HCT116 (cell line): Measurements from ENCODE around the gene ZDBF2. TPM values are rescaled to one million over a fixed set of nuclear protein-coding genes. Genes with fewer than 3 reads are reported as not detected.

Experiments
- ATAC-seq: fragments of 200-7000 bp; cut with Tn5 transposase; 2 replicates; pipeline ENCODE4 v1.9.1; 2020; ENCODE audit warnings: mild to moderate bottlenecking, moderate library complexity
- BruUV-seq: library from RNA; stranded (reverse); fragments of 400-500 nt; replicated peaks from 2 replicates; lab custom pipeline; 2021; lab: Mats Ljungman, UMichigan
- CTCF ChIA-PET: fragments of 300-600 bp; sonication (Branson Sonifier 250); formaldehyde crosslinking; loops from one replicate; lab custom pipeline; 2021; ENCODE audit warnings: antibody characterized with exemption; lab: Charles Lee
- POLR2A ChIA-PET: fragments of 300-600, 350-600 bp; sonication (Branson Sonifier 250); formaldehyde crosslinking; loops from one replicate; lab custom pipeline; 2021; ENCODE audit warnings: antibody characterized with exemption; lab: Charles Lee
- RAD21 ChIA-PET, 2 experiments: fragments of 300-600 bp; sonication (Branson Sonifier 250); formaldehyde crosslinking; loops; one replicate each; lab custom pipeline; 2023; ENCODE audit warnings: low total read pairs in 2 of 2; ENCODE audit not compliant: uncharacterized antibody in 2 of 2, unreplicated experiment in 2 of 2, low non-redundant PET in 1 of 2; lab: Charles Lee
- DNase-seq: peaks from one replicate; pipeline ENCODE4 v3.0.0-alpha.2; 2010; ENCODE audit warnings: low read depth, low spot score
- H2AFZ ChIP-seq: fragments of 200-600 bp; shearing (Covaris generic), sonication (generic); 2 replicates; pipeline ENCODE4 v1.6.1; 2017; ENCODE audit warnings: low read depth, mixed run types, mixed read lengths, antibody characterized with exemption, low read length; ENCODE audit not compliant: poor library complexity, severe bottlenecking
- H3K27ac ChIP-seq: 2 replicates; pipeline ENCODE4 v1.5.1; 2012; ENCODE audit warnings: low read depth, low read length
- H3K27me3 ChIP-seq: fragments of 200-600 bp; sonication (generic); 2 replicates; pipeline ENCODE4 v1.6.1; 2016; ENCODE audit warnings: mixed run types, low read length, mixed read lengths; ENCODE audit not compliant: insufficient read depth
- H3K36me3 ChIP-seq, 2 experiments: fragments of 200-500 bp in 1 of 2; fragments of 200-600 bp in 1 of 2; sonication (Bioruptor generic) in 1 of 2; sonication (generic) in 1 of 2; 2 replicates each; pipeline versions ENCODE4 v1.5.1 to v1.6.1; 2014 to 2016; ENCODE audit warnings: low read length in 2 of 2, inconsistent platforms in 1 of 2, mixed read lengths in 1 of 2, mixed run types in 1 of 2; ENCODE audit not compliant: insufficient read depth in 2 of 2, control insufficient read depth in 1 of 2
- H3K4me1 ChIP-seq, 2 experiments: fragments of 200-600 bp in 1 of 2; sonication (generic) in 1 of 2; 2 replicates each; pipeline versions ENCODE4 v1.5.1 to v1.6.1; 2012 to 2017; ENCODE audit warnings: low read length in 2 of 2, inconsistent platforms in 1 of 2, mild to moderate bottlenecking in 1 of 2, mixed read lengths in 1 of 2, mixed run types in 1 of 2, moderate library complexity in 1 of 2; ENCODE audit not compliant: insufficient read depth in 2 of 2, control insufficient read depth in 1 of 2
- H3K4me2 ChIP-seq: fragments of 200-600 bp; sonication (generic); 2 replicates; pipeline ENCODE4 v1.6.1; 2017; ENCODE audit warnings: mixed run types, low read length, mixed read lengths
- H3K4me3 ChIP-seq, 2 experiments: fragments of 200-600 bp in 1 of 2; sonication (generic) in 1 of 2; replicated peaks in 1 of 2; 2 replicates each; pipeline ENCODE4 v1.5.1; 2011 to 2016; ENCODE audit warnings: low read length in 2 of 2, control low read depth in 1 of 2, low read depth in 1 of 2, mild to moderate bottlenecking in 1 of 2, mixed read lengths in 1 of 2, mixed run types in 1 of 2
- H3K79me2 ChIP-seq: fragments of 200-600 bp; sonication (generic); 2 replicates; pipeline ENCODE4 v1.6.1; 2017; ENCODE audit warnings: mild to moderate bottlenecking, mixed run types, low read length, moderate library complexity, mixed read lengths; ENCODE audit not compliant: insufficient read depth
- H3K9ac ChIP-seq: fragments of 200-600 bp; sonication (generic); 2 replicates; pipeline ENCODE4 v1.6.1; 2016; ENCODE audit warnings: low read length, mixed read lengths
- H3K9me2 ChIP-seq: fragments of 200-600 bp; sonication (generic), shearing (Covaris generic); 2 replicates; pipeline ENCODE4 v1.6.1; 2017; ENCODE audit warnings: mixed run types, mild to moderate bottlenecking, moderate library complexity; ENCODE audit not compliant: insufficient read depth
- H3K9me3 ChIP-seq, 2 experiments: fragments of 200-500 bp in 1 of 2; fragments of 200-600 bp in 1 of 2; sonication (Bioruptor generic) in 1 of 2; sonication (generic) in 1 of 2; 2 replicates each; pipeline ENCODE4 v1.6.1; 2014 to 2017; ENCODE audit warnings: low read length in 2 of 2, mixed read lengths in 2 of 2, inconsistent platforms in 1 of 2, low read depth in 1 of 2, mild to moderate bottlenecking in 1 of 2, mixed run types in 1 of 2, moderate library complexity in 1 of 2; ENCODE audit not compliant: control insufficient read depth in 1 of 2, insufficient read depth in 1 of 2
- H4K20me1 ChIP-seq: fragments of 200-600 bp; sonication (generic), shearing (Covaris generic); 2 replicates; pipeline ENCODE4 v1.6.1; 2017; ENCODE audit warnings: mixed run types, mild to moderate bottlenecking, moderate library complexity; ENCODE audit not compliant: insufficient read depth
- ATF3 ChIP-seq: IDR thresholded peaks from 2 replicates; pipeline ENCODE4 v1.6.1; 2012
- CBX3 ChIP-seq: IDR thresholded peaks from 2 replicates; pipeline ENCODE4 v1.6.1; 2012; ENCODE audit warnings: low read depth
- CTCF ChIP-seq, 3 experiments: fragments of 200-600 bp in 1 of 3; sonication (generic) in 1 of 3; IDR thresholded peaks in 2 of 3; conservative IDR thresholded peaks in 1 of 3; 2 replicates each; pipeline ENCODE4 v1.5.1; 2012 to 2017; ENCODE audit warnings: low read depth in 2 of 3, low read length in 2 of 3, antibody characterized with exemption in 1 of 3, borderline replicate concordance in 1 of 3, control low read depth in 1 of 3, mild to moderate bottlenecking in 1 of 3, mixed read lengths in 1 of 3, mixed run types in 1 of 3, moderate library complexity in 1 of 3; ENCODE audit not compliant: insufficient read depth in 1 of 3
- EGR1 ChIP-seq: IDR thresholded peaks from 2 replicates; pipeline ENCODE4 v1.6.1; 2012; ENCODE audit warnings: low read depth
- EZH2phosphoT487 ChIP-seq: fragments of 200-600 bp; IDR thresholded peaks from 2 replicates; pipeline ENCODE4 v1.6.1; 2018; ENCODE audit warnings: antibody characterized with exemption, borderline replicate concordance
- FOSL1 ChIP-seq: IDR thresholded peaks from 2 replicates; pipeline ENCODE4 v1.6.1; 2012; ENCODE audit warnings: low read depth
- MAX ChIP-seq: IDR thresholded peaks from 2 replicates; pipeline ENCODE4 v1.6.1; 2012
- POLR2A ChIP-seq: IDR thresholded peaks from 2 replicates; pipeline ENCODE4 v1.7.0; 2011; ENCODE audit warnings: borderline replicate concordance; ENCODE audit not compliant: insufficient read depth, insufficient read length; ENCODE audit errors: extremely low read depth
- POLR2AphosphoS5 ChIP-seq: IDR thresholded peaks from 2 replicates; pipeline ENCODE4 v1.6.1; 2011; ENCODE audit warnings: mild to moderate bottlenecking, low read depth, low read length, moderate library complexity
- RAD21 ChIP-seq: IDR thresholded peaks from 2 replicates; pipeline ENCODE4 v1.6.1; 2012; ENCODE audit warnings: low read depth, mild to moderate bottlenecking
- REST ChIP-seq: IDR thresholded peaks from 2 replicates; pipeline ENCODE4 v1.6.1; 2012; ENCODE audit warnings: low read depth
- SIN3A ChIP-seq: IDR thresholded peaks from 2 replicates; pipeline ENCODE4 v1.6.1; 2012; ENCODE audit warnings: low read depth
- SP1 ChIP-seq: IDR thresholded peaks from 2 replicates; pipeline ENCODE4 v1.6.1; 2012; ENCODE audit warnings: low read depth
- SRF ChIP-seq: IDR thresholded peaks from 2 replicates; pipeline ENCODE4 v1.6.1; 2012; ENCODE audit warnings: low read depth
- ZFX ChIP-seq: fragments of 450-650 bp; IDR thresholded peaks from 2 replicates; pipeline ENCODE4 v1.6.1; 2017
- ZNF274 ChIP-seq: fragments of 200-500 bp; sonication (Bioruptor generic); IDR thresholded peaks from 2 replicates; pipeline ENCODE4 v1.6.1; 2014; ENCODE audit warnings: mild to moderate bottlenecking, low read depth, low read length, inconsistent platforms
- intact Hi-C: fragments of 100-400 bp; cut with micrococcal nuclease; formaldehyde crosslinking; loops from 2 replicates; pipeline ENCODE4 v1.10.0; 2022
- total RNA-seq: library from RNA; stranded (reverse); gene quantifications from one replicate; pipeline ENCODE4 v1.2.1, GENCODE V29; 2021; ENCODE audit not compliant: unreplicated experiment
- TF ChIP-seq, protein P1 (sequence below): IDR thresholded peaks from 2 replicates; pipeline ENCODE4 v1.6.1; 2011; ENCODE audit warnings: mild to moderate bottlenecking, low read length, moderate library complexity; ENCODE audit not compliant: insufficient replicate concordance; ENCODE audit errors: extremely low read depth

ZDBF2 gene
- total RNA-seq, 1 experiment from 2014 or later, result 9.2 TPM

GRCh38 chr2:206349375-206349774 is 74.9 kb downstream of the ZDBF2 start:
- CTCF ChIA-PET, result no interaction called here
- no peaks in the 10 kb centered on the region for H3K4me1 ChIP-seq
- intact Hi-C loops, result no loop called here
- POLR2A ChIA-PET, result no interaction called here
- no peak overlapping the region for H2AFZ ChIP-seq
- H3K4me3 ChIP-seq, result no peak overlapping the region
- RAD21 ChIA-PET, result no interaction called here
- ATAC-seq (no peak), DNase-seq (no peak)
- TF ChIP-seq CTCF (IDR thresholded peaks at IDR 0.05 in 2 of 3, conservative IDR thresholded peaks at IDR 0.05 in 1 of 3; ENCODE audit: borderline replicate concordance in 1 of 3, insufficient read depth in 1 of 3, low read depth in 2 of 3, low read length in 2 of 3) (no peak), CBX3 (no peak), SIN3A (no peak), SRF (no peak), FOSL1 (no peak), POLR2A (no peak), REST (no peak), POLR2AphosphoS5 (no peak), RAD21 (no peak), ATF3 (no peak), ZNF274 (no peak), ZFX (no peak), SP1 (no peak), EGR1 (no peak), MAX (no peak), EZH2phosphoT487 (no peak)
- TF ChIP-seq, protein P1, sequence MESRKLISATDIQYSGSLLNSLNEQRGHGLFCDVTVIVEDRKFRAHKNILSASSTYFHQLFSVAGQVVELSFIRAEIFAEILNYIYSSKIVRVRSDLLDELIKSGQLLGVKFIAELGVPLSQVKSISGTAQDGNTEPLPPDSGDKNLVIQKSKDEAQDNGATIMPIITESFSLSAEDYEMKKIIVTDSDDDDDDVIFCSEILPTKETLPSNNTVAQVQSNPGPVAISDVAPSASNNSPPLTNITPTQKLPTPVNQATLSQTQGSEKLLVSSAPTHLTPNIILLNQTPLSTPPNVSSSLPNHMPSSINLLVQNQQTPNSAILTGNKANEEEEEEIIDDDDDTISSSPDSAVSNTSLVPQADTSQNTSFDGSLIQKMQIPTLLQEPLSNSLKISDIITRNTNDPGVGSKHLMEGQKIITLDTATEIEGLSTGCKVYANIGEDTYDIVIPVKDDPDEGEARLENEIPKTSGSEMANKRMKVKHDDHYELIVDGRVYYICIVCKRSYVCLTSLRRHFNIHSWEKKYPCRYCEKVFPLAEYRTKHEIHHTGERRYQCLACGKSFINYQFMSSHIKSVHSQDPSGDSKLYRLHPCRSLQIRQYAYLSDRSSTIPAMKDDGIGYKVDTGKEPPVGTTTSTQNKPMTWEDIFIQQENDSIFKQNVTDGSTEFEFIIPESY, result no peak
- no peaks in the 10 kb centered on the region for H3K9me2 ChIP-seq
- H3K27me3 ChIP-seq, result no peaks in the 10 kb centered on the region
- H3K79me2 ChIP-seq, result no peaks in the 10 kb centered on the region
- H3K27ac ChIP-seq, result no peak overlapping the region
- H4K20me1 ChIP-seq, result no peaks in the 10 kb centered on the region
- H3K4me2 ChIP-seq, result no peak overlapping the region
- H3K9me3 ChIP-seq, result peaks cover 0 to 3% of the 10 kb centered on the region in 2 experiments; a peak in 1 of 4 replicates
- no peak overlapping the region for H3K9ac ChIP-seq
- BruUV-seq, result no TSS peak
- no peaks in the 10 kb centered on the region for H3K36me3 ChIP-seq
